PFSK-1 (cell line): Measurements from ENCODE around the gene BPIFB2.

Experiments used
- FOXP2 ChIP-seq: optimal IDR thresholded peaks from 2 replicates; pipeline ENCODE3; 2011; ENCODE audit warnings: borderline replicate concordance, control low read depth, inconsistent platforms; ENCODE audit not compliant: insufficient read depth; ENCODE audit errors: extremely low read length, extremely low read depth
- POLR2AphosphoS5 ChIP-seq: IDR thresholded peaks from 2 replicates; pipeline ENCODE4 v1.6.1; 2012; ENCODE audit warnings: low read depth, mild to moderate bottlenecking, control low read depth, low read length, moderate library complexity
- SIN3A ChIP-seq: IDR thresholded peaks from 2 replicates; pipeline ENCODE4 v1.6.1; 2012; ENCODE audit warnings: mild to moderate bottlenecking, low read length, moderate library complexity, borderline replicate concordance; ENCODE audit not compliant: insufficient read depth
- TAF1 ChIP-seq: IDR thresholded peaks from 2 replicates; pipeline ENCODE4 v1.6.1; 2012; ENCODE audit warnings: low read length, control low read depth, borderline replicate concordance; ENCODE audit not compliant: insufficient read depth
- TF ChIP-seq, protein P1 (sequence below), 2 experiments: IDR thresholded peaks; 2 replicates each; pipeline versions ENCODE4 v1.6.1 to v1.8.0; 2011 to 2012; ENCODE audit warnings: low read depth in 2 of 2, low read length in 2 of 2, control low read depth in 1 of 2, inconsistent platforms in 1 of 2, mild to moderate bottlenecking in 1 of 2, moderate library complexity in 1 of 2; ENCODE audit not compliant: insufficient read depth in 1 of 2

The BPIFB2 gene

DNA sequence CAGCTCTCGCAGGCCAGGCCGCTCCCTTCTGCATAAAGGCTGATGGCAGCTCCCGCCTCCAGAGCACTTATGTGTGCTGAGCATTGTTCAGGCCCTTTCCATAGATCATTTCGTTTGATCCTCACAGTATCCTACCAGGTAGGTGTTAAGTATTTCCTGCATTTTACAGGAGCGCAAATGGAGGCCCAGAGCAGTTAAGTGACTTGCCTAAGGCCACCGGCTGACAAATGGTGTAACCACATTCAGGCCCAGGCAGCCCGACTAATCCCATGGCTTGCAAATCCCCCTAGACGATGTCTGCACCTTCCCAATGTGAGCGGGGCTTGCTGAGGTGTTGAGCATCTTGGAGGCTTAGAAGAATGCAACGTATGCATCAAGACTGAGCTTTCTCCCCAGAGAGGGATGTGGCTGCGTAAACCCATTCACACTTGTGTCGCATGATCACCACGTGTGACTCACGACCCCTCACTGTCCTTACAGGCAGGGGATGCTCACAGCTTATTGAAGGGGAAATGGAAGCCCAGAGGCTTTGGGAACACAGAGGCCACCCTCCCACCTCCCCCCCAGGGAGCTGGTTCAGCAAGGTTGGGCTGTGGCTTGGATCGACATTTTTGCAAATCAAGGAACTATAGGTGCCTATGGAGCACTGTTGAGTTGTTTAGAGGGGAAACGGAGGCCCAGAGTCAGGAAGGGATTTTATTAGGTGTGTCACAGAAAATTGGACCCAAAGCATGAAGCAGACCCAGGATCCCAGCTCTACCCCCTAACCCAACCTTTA is 7.0 kb downstream of the BPIFB2 start:
- TF ChIP-seq TAF1, result no peak
- TF ChIP-seq FOXP2, result no peak
- TF ChIP-seq, protein P1, sequence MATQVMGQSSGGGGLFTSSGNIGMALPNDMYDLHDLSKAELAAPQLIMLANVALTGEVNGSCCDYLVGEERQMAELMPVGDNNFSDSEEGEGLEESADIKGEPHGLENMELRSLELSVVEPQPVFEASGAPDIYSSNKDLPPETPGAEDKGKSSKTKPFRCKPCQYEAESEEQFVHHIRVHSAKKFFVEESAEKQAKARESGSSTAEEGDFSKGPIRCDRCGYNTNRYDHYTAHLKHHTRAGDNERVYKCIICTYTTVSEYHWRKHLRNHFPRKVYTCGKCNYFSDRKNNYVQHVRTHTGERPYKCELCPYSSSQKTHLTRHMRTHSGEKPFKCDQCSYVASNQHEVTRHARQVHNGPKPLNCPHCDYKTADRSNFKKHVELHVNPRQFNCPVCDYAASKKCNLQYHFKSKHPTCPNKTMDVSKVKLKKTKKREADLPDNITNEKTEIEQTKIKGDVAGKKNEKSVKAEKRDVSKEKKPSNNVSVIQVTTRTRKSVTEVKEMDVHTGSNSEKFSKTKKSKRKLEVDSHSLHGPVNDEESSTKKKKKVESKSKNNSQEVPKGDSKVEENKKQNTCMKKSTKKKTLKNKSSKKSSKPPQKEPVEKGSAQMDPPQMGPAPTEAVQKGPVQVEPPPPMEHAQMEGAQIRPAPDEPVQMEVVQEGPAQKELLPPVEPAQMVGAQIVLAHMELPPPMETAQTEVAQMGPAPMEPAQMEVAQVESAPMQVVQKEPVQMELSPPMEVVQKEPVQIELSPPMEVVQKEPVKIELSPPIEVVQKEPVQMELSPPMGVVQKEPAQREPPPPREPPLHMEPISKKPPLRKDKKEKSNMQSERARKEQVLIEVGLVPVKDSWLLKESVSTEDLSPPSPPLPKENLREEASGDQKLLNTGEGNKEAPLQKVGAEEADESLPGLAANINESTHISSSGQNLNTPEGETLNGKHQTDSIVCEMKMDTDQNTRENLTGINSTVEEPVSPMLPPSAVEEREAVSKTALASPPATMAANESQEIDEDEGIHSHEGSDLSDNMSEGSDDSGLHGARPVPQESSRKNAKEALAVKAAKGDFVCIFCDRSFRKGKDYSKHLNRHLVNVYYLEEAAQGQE (IDR thresholded peaks at IDR 0.05; ENCODE audit: insufficient read depth in 1 of 2, low read depth in 2 of 2, low read length in 2 of 2), result no peak
- no peak for TF ChIP-seq POLR2AphosphoS5
- no peak for TF ChIP-seq SIN3A

DNA sequence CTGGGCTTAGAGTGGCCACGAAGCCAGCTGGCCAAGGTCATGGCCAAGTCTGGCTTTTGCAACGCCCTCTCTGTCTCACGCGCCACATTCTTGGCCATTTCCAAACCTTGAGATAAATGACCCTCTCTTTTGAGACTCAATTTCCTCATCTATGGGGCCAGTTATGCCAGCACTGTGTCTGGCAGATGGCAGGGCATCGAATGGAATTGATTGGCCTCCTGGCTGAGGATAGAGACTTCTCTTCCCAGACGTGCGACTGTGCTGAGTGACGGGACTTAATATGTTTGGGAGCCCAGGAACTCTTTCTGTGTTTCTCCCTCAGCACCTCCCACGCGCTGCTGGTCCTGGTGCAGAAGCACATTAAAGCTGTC is 7.6 kb downstream of the BPIFB2 start:
- no peak for TF ChIP-seq TAF1
- no peak for TF ChIP-seq FOXP2
- TF ChIP-seq, protein P1 (IDR thresholded peaks at IDR 0.05; ENCODE audit: insufficient read depth in 1 of 2, low read depth in 2 of 2, low read length in 2 of 2), result no peak
- no peak for TF ChIP-seq POLR2AphosphoS5
- no peak for TF ChIP-seq SIN3A

DNA sequence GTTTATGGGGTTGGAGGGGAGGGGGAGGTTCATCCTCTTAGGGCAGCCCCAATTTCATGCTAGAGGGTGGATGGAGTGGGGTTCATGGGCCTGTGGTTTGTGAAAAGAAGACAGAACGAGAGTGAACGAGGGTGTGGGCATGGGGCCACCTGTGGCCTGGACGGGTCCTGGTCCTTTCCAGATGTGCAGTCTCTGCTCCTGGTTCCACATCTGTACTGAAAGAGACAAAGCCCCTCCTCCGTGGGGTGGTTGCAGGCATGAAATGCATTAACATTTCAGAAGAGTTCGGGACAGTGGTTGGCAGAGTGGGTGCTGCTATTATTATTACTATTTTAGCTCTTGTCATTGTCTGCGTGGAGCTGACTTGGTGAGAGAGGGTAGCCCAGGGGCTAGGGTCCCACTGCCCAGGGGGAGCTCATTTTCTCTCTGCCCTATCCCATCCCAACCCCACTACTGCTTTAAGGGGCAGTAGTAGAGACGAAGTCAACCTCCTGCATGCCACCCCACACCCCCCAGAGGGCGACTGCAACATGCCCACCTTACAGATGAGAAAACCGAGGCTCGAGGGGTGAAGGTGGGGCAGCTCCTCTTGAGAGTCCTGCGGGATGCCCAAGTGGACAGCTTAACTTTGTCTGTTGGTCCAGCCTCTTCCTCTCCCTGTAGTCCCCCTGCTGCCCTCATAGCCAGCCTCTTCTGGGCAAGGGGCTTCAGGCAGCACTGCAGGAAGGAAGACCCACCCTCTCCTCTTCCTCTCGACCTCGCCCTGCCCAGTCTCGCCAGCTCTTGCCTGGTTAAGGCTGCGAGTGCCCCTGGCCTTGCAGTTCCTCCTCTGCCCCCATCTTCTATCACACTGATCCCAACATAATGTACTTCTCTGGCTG is 8.4 kb downstream of the BPIFB2 start:
- TF ChIP-seq FOXP2, result no peak
- TF ChIP-seq SIN3A, result no peak
- no peak for TF ChIP-seq TAF1
- TF ChIP-seq POLR2AphosphoS5, result no peak
- TF ChIP-seq, protein P1 (IDR thresholded peaks at IDR 0.05; ENCODE audit: insufficient read depth in 1 of 2, low read depth in 2 of 2, low read length in 2 of 2), result no peak

DNA sequence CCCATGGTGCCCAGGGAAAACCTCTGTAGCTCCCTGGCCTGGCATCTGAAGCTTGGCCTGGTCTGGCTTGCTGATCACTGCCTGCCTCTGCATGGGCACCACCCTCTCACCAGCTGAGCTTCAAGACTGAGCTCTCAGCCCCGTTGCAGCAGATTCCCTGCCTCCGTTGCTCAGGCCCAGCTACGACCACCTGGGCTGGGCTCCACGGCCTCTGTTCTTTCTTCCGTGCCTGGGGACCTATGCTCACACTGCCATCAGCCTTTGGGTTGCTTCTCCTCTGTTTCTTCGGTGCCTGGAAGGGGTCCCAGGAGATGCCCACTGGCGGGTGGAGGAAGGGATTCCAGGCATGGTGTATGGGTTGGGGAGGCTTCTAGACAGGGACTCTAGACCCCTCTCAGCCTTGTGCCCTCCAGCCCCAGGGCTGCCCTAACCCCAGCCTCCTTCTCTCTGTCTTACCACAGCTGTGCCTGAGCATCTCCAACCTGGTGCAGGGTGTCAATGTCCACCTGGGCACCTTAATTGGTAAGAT is 9.1 kb downstream of the BPIFB2 start:
- TF ChIP-seq SIN3A (no peak), POLR2AphosphoS5 (no peak), FOXP2 (no peak), TAF1 (no peak)

DNA sequence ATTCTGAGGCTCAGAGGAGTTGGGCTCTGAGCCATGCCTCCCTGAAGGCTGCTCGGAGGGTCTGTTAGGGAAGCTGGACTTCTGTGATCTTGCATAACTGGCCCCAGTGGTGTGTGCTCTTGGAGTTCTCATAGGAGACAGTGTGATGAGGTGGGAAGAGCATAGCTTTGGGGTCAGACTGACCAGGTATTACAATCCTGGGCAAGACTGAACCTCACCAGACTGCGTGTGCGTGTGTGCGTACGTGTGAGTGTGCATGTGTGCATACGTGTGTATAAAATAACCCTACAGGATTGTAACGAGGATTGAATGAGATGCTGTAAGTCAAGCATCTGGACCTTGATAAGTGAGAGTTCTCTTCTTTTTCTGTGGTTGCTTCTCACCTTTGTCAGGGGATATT is 10.0 kb downstream of the BPIFB2 start:
- TF ChIP-seq, protein P1 (IDR thresholded peaks at IDR 0.05; ENCODE audit: insufficient read depth in 1 of 2, low read depth in 2 of 2, low read length in 2 of 2), result no peak
- TF ChIP-seq POLR2AphosphoS5 (no peak), FOXP2 (no peak), TAF1 (no peak), SIN3A (no peak)
